DOHH2 (cell line): Measurements from ENCODE around the gene BCL11B.
"Not testable (repeated sequence)": the region's sequence is repeated elsewhere in the genome, so short reads cannot be mapped to it uniquely, and the experiment has no call there.

Experiments
- H3F3A ChIP-seq: fragments of 200-600 bp; sonication (generic), shearing (Covaris generic); 2 replicates; pipeline ENCODE4 v1.6.0; 2016; ENCODE audit warnings: antibody characterized with exemption, mild to moderate bottlenecking; ENCODE audit not compliant: control insufficient read depth, insufficient read depth
- H3K27ac ChIP-seq: fragments of 200-600 bp; sonication (generic); 2 replicates; pipeline ENCODE4 v1.5.1; 2014; ENCODE audit warnings: low read depth, mild to moderate bottlenecking, low read length, moderate library complexity
- H3K27me3 ChIP-seq: fragments of 200-600 bp; sonication (generic); 2 replicates; pipeline ENCODE4 v1.6.1; 2014; ENCODE audit warnings: mild to moderate bottlenecking, low read length, mixed read lengths; ENCODE audit not compliant: control insufficient read depth
- H3K36me3 ChIP-seq: fragments of 200-600 bp; sonication (generic); 2 replicates; pipeline ENCODE4 v1.6.1; 2014; ENCODE audit warnings: mild to moderate bottlenecking, low read length, moderate library complexity, mixed read lengths; ENCODE audit not compliant: control insufficient read depth
- H3K4me1 ChIP-seq: fragments of 200-600 bp; sonication (generic); 2 replicates; pipeline ENCODE4 v1.6.1; 2014; ENCODE audit warnings: mild to moderate bottlenecking, low read length, mixed read lengths; ENCODE audit not compliant: control insufficient read depth
- H3K4me2 ChIP-seq: fragments of 200-600 bp; sonication (generic); 2 replicates; pipeline ENCODE4 v1.6.0; 2014; ENCODE audit warnings: mild to moderate bottlenecking, low read length, moderate library complexity
- H3K4me3 ChIP-seq: fragments of 200-600 bp; sonication (generic); 2 replicates; pipeline ENCODE4 v1.5.1; 2014; ENCODE audit warnings: mild to moderate bottlenecking, low read length, mixed read lengths
- H3K79me2 ChIP-seq: fragments of 200-600 bp; sonication (generic); 2 replicates; pipeline ENCODE4 v1.6.1; 2014; ENCODE audit warnings: mild to moderate bottlenecking, low read length, mixed read lengths; ENCODE audit not compliant: control insufficient read depth
- H3K9me2 ChIP-seq: fragments of 200-600 bp; sonication (generic); replicated peaks from 2 replicates; pipeline ENCODE4 v1.6.1; 2014; ENCODE audit warnings: mild to moderate bottlenecking, low read length, mixed read lengths; ENCODE audit not compliant: control insufficient read depth
- H3K9me3 ChIP-seq: fragments of 200-600 bp; sonication (generic); 2 replicates; pipeline ENCODE4 v1.6.1; 2014; ENCODE audit warnings: antibody characterized with exemption, low read length, mixed read lengths; ENCODE audit not compliant: control insufficient read depth, insufficient read depth
- H4K20me1 ChIP-seq: fragments of 200-600 bp; sonication (generic); 2 replicates; pipeline ENCODE4 v1.6.0; 2014; ENCODE audit warnings: low read depth, mild to moderate bottlenecking, antibody characterized with exemption, low read length, moderate library complexity; ENCODE audit not compliant: control insufficient read depth, insufficient read depth
- CTCF ChIP-seq: fragments of 200-600 bp; sonication (generic); IDR thresholded peaks from one replicate; pipeline ENCODE4 v1.5.1; 2014; ENCODE audit warnings: antibody characterized with exemption, mild to moderate bottlenecking, low read depth, low read length; ENCODE audit not compliant: poor library complexity, severe bottlenecking
- EZH2phosphoT487 ChIP-seq: fragments of 200-600 bp; sonication (generic); IDR thresholded peaks from 2 replicates; pipeline ENCODE4 v1.6.1; 2017; ENCODE audit warnings: borderline replicate concordance, mild to moderate bottlenecking, antibody characterized with exemption, low read length, moderate library complexity, mixed read lengths

Gene BCL11B

GRCh38 chr14:99188731-99189191, 83.2 kb downstream of the BCL11B start:
- no peak overlapping the region for H3K27ac ChIP-seq
- H3K4me3 ChIP-seq = no peak overlapping the region

GRCh38 chr14:99187858-99188257, 84.1 kb downstream of the BCL11B start:
- no peaks in the 10 kb centered on the region for H3K36me3 ChIP-seq
- H3K4me3 ChIP-seq = no peak overlapping the region
- no peaks in the 10 kb centered on the region for H4K20me1 ChIP-seq
- H3K9me3 ChIP-seq = no peaks in the 10 kb centered on the region
- H3K9me2 ChIP-seq = no peaks in the 10 kb centered on the region
- no peaks in the 10 kb centered on the region for H3K4me1 ChIP-seq
- H3K27ac ChIP-seq = no peak overlapping the region
- H3K27me3 ChIP-seq = no peaks in the 10 kb centered on the region
- H3K79me2 ChIP-seq = no peaks in the 10 kb centered on the region
- no peaks in the 10 kb centered on the region for H3F3A ChIP-seq
- H3K4me2 ChIP-seq = no peak overlapping the region
- TF ChIP-seq EZH2phosphoT487 (no peak), CTCF (no peak)

More at GRCh38 chr14:99188731-99189191, 83.2 kb downstream of the BCL11B start:
- Histone ChIP-seq H3K27me3 (no peaks in the 10 kb centered on the region), H3K9me2 (no peaks in the 10 kb centered on the region), H3K4me1 (no peaks in the 10 kb centered on the region), H3K36me3 (no peaks in the 10 kb centered on the region), H3F3A (no peaks in the 10 kb centered on the region), H4K20me1 (no peaks in the 10 kb centered on the region), H3K9me3 (no peaks in the 10 kb centered on the region), H3K79me2 (no peaks in the 10 kb centered on the region), H3K4me2 (no peak overlapping the region)
- TF ChIP-seq CTCF = no peak
- no peak for TF ChIP-seq EZH2phosphoT487

DNA sequence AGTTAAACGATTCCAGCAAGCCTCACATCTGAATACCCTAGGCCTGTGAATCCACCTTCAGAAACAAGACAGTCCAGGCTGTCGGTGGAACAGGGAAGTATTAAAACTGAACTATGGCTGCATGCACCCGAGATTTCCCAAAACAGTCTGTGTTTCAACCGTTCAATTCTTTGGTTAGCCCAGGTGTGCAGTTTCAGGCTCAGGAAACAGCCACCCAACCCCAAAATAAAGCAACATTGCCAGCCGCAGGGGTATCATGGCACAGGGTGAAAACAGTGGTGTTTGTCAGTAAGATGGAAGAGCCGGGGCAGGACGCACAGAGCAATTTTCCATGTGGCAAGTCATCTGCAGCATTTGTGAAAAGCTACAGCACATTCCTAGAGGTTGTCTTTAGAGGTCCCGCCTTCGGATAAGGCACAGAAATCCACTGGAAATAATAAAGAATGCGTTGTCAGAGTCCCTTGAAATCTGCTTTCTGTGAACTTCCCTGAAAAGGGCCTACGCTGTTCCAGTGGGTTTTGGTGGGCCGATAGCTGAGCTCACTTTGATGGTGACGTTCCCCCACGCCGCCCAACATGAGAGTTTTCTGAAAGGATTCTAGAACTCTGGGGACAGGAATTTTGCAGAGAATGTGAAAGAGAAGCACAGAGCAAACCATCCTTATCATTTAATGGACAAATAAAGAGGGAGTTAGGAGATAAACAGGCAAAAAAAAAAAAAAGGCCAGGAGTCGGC, 84.9 kb downstream of the BCL11B start:
- TF ChIP-seq CTCF (no peak), EZH2phosphoT487 (no peak)
- no peak overlapping the region for H3K4me3 ChIP-seq
- no peaks in the 10 kb centered on the region for H3F3A ChIP-seq
- H3K79me2 ChIP-seq = no peaks in the 10 kb centered on the region
- no peaks in the 10 kb centered on the region for H3K27me3 ChIP-seq
- H3K4me1 ChIP-seq = no peaks in the 10 kb centered on the region
- H3K9me2 ChIP-seq = no peaks in the 10 kb centered on the region
- H3K27ac ChIP-seq = no peak overlapping the region
- H3K4me2 ChIP-seq = no peak overlapping the region
- no peaks in the 10 kb centered on the region for H3K36me3 ChIP-seq
- H4K20me1 ChIP-seq = no peaks in the 10 kb centered on the region
- no peaks in the 10 kb centered on the region for H3K9me3 ChIP-seq

DNA sequence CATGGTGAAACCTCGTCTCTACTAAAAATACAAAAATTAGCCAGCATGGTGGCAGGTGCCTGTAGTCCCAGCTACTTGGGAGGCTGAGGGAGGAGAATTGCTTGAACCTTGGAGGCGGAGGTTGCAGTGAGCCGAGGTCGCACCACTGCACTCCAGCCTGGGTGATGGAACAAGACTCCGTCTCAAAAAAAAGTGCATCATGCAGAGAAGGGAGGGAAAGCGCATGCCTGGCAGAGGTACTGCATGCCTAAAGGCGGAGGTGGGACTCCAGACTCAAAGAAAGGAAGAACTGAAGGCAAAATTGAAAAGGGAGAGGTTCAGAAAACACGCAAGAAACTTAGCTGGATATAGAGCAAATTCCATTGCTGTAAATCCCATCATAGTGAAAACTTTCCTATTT, 85.7 kb downstream of the BCL11B start:
- H3K36me3 ChIP-seq, H3K9me2 ChIP-seq, H3K27ac ChIP-seq, H3K4me1 ChIP-seq, H3K27me3 ChIP-seq, H3F3A ChIP-seq, H3K79me2 ChIP-seq, H3K4me2 ChIP-seq, H3K9me3 ChIP-seq, H4K20me1 ChIP-seq, H3K4me3 ChIP-seq: not testable (repeated sequence)
